Activated B cell treated with CpG ODN at 0.5 μM for 24 hours (primary cell): ENCODE results near the gene ADGRG6. TPM values are rescaled to one million over a fixed set of nuclear protein-coding genes. Genes with fewer than 3 reads are reported as not detected.

ENCODE experiments used
- ATAC-seq: fragments of 200-7000 bp; cut with Tn5 transposase; one replicate; pipeline ENCODE4 v1.10.0; 2021; ENCODE audit warnings: low read depth, mild to moderate bottlenecking, moderate library complexity
- CTCF ChIA-PET: fragments of 350-600 bp; sonication (Branson Sonifier 250); formaldehyde crosslinking; loops from one replicate; lab custom pipeline; 2021; ENCODE audit warnings: antibody characterized with exemption; lab: Charles Lee
- POLR2A ChIA-PET: fragments of 350-600 bp; sonication (Branson Sonifier 250); formaldehyde crosslinking; loops from one replicate; lab custom pipeline; 2021; ENCODE audit warnings: antibody characterized with exemption; lab: Charles Lee
- DNase-seq: peaks from one replicate; pipeline ENCODE4 v3.0.0; 2022
- H3K27ac Mint-ChIP-seq: one replicate; pipeline ENCODE4 v1.8.0; 2020; ENCODE audit warnings: mixed read lengths
- H3K27me3 Mint-ChIP-seq: one replicate; pipeline ENCODE4 v1.8.0; 2021; ENCODE audit warnings: mixed read lengths
- H3K36me3 Mint-ChIP-seq: one replicate; pipeline ENCODE4 v1.8.0; 2021; ENCODE audit warnings: low read depth, mixed read lengths
- H3K4me1 Mint-ChIP-seq: one replicate; pipeline ENCODE4 v1.8.0; 2021; ENCODE audit warnings: mixed read lengths
- H3K4me3 Mint-ChIP-seq: one replicate; pipeline ENCODE4 v1.8.0; 2020; ENCODE audit warnings: mild to moderate bottlenecking, mixed read lengths
- H3K9me3 Mint-ChIP-seq: one replicate; pipeline ENCODE4 v1.8.0; 2020; ENCODE audit warnings: mixed read lengths
- intact Hi-C: fragments of 100-400 bp; cut with micrococcal nuclease; formaldehyde crosslinking; loops from one replicate; pipeline ENCODE4 v1.15.1; 2024
- total RNA-seq: library from RNA; stranded (reverse); gene quantifications from 2 replicates; pipeline ENCODE4 v1.2.3, GENCODE V29; 2022
- TF ChIP-seq, protein P1 (sequence below): fragments of 200-600 bp; IDR thresholded peaks from one replicate; pipeline ENCODE4 v1.8.0; 2022; ENCODE audit warnings: antibody characterized with exemption, mild to moderate bottlenecking

The ADGRG6 gene
- total RNA-seq, 1 donor from 2014 or later: not detected

DNA sequence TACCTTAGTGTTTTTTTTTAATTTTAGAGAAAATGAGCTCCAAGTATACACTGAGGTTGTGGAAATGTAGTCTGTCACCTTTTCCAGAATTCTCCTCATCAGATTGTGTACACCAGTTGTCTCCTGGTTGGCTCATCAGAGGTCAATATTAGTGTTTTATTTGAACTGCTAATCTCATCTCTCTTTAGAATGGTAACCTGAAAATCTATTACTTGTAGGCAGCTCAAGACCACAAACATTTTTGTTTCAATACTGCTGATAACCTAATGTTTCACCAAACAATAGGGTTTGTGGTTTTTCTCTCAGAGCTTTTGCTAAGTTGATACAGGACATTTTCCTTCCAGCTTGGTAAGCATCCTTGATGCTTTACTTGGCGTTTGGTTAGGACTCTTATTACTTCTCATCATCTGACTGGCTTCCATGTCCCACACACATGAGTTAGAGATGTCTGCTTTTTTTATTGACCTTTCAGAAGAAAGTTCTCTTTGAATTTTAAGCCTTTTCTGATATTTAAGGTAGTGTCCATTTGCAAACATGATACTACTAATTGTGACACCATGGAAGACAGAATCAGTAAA is 15.1 kb downstream of the ADGRG6 start:
- ChIA-PET CTCF (no interaction called here), POLR2A (no interaction called here)
- H3K4me1 Mint-ChIP-seq: no peaks in the 10 kb centered on the region
- no peak overlapping the region for H3K27ac Mint-ChIP-seq
- H3K4me3 Mint-ChIP-seq: no peak overlapping the region
- TF ChIP-seq, protein P1, sequence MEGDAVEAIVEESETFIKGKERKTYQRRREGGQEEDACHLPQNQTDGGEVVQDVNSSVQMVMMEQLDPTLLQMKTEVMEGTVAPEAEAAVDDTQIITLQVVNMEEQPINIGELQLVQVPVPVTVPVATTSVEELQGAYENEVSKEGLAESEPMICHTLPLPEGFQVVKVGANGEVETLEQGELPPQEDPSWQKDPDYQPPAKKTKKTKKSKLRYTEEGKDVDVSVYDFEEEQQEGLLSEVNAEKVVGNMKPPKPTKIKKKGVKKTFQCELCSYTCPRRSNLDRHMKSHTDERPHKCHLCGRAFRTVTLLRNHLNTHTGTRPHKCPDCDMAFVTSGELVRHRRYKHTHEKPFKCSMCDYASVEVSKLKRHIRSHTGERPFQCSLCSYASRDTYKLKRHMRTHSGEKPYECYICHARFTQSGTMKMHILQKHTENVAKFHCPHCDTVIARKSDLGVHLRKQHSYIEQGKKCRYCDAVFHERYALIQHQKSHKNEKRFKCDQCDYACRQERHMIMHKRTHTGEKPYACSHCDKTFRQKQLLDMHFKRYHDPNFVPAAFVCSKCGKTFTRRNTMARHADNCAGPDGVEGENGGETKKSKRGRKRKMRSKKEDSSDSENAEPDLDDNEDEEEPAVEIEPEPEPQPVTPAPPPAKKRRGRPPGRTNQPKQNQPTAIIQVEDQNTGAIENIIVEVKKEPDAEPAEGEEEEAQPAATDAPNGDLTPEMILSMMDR: no peak
- H3K36me3 Mint-ChIP-seq: no peaks in the 10 kb centered on the region
- intact Hi-C loops: no loop called here
- H3K9me3 Mint-ChIP-seq: no peaks in the 10 kb centered on the region
- DNase-seq: no peak
- ATAC-seq: no peak
- no peaks in the 10 kb centered on the region for H3K27me3 Mint-ChIP-seq

DNA sequence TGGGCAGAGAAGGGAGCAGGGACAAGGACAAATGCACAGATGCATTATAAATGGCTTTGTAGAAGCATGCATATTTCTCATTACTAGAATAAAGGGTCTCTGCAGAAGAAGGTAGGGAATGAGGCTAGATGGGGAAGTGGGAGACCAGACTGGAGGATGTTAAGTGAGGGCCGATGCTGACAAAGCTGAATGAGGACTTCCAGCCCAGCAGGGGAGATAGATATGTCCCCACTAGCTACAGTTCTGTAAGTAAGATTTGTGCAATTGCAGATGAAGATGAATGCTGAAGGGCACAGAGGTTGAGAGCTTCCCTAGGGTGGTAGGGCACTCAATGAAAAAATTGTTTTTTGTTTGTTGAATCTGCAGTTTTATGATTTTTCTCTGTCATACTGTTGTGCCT is 16.9 kb downstream of the ADGRG6 start:
- H3K27me3 Mint-ChIP-seq: no peaks in the 10 kb centered on the region
- TF ChIP-seq, protein P1: no peak
- ATAC-seq (no peak), DNase-seq (no peak)
- POLR2A ChIA-PET: no interaction called here
- no peaks in the 10 kb centered on the region for H3K4me1 Mint-ChIP-seq
- H3K27ac Mint-ChIP-seq: no peak overlapping the region
- no peak overlapping the region for H3K4me3 Mint-ChIP-seq
- H3K9me3 Mint-ChIP-seq: no peaks in the 10 kb centered on the region
- CTCF ChIA-PET: no interaction called here
- intact Hi-C loops: no loop called here
- no peaks in the 10 kb centered on the region for H3K36me3 Mint-ChIP-seq

DNA sequence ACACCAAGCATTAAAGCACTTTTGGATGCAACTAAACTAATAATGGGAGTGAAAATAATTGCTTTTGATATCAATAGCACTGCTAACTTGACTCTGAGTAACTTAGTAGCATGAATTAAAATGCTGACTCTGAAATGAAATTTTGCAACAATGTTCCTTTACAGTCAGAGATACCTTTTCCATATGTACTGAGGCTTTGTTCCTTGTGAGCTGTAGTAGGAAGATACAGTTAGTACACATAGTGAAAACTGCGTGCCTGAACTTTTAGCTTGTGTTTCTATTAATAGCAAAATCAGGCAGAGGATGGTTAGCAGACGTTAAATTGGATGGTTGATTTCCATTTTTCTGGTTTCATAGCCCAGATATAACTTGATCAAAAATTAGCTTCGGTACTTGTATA is 18.6 kb downstream of the ADGRG6 start:
- TF ChIP-seq, protein P1: no peak
- no peaks in the 10 kb centered on the region for H3K9me3 Mint-ChIP-seq
- no peaks in the 10 kb centered on the region for H3K27me3 Mint-ChIP-seq
- intact Hi-C loops: no loop called here
- H3K4me1 Mint-ChIP-seq: no peaks in the 10 kb centered on the region
- H3K36me3 Mint-ChIP-seq: no peaks in the 10 kb centered on the region
- H3K4me3 Mint-ChIP-seq: no peak overlapping the region
- no peak overlapping the region for H3K27ac Mint-ChIP-seq
- ChIA-PET CTCF (no interaction called here), POLR2A (no interaction called here)
- no peak for DNase-seq
- ATAC-seq: no peak

DNA sequence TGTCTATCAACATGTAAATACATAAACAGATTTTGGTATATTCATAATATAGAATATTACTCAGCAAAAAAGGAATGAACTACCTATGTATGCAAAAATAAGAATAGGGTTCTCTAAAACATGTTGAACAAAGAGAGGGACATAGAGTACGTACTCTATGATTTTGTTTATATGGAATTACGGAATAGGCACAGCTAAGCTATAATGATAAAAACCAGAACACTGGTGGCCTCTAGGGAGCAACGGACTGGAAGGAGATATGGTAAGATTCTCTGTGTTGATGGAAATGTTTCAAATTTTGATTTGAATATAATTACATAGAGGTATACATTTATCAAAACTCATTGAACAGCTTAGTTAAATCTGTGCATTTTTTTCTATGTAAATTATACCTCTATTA is 19.6 kb downstream of the ADGRG6 start:
- no peaks in the 10 kb centered on the region for H3K4me1 Mint-ChIP-seq
- POLR2A ChIA-PET: no interaction called here
- no peaks in the 10 kb centered on the region for H3K27me3 Mint-ChIP-seq
- intact Hi-C loops: no loop called here
- H3K9me3 Mint-ChIP-seq: no peaks in the 10 kb centered on the region
- DNase-seq (no peak), ATAC-seq (no peak)
- H3K27ac Mint-ChIP-seq: no peak overlapping the region
- no peak overlapping the region for H3K4me3 Mint-ChIP-seq
- H3K36me3 Mint-ChIP-seq: no peaks in the 10 kb centered on the region
- TF ChIP-seq, protein P1: no peak
- CTCF ChIA-PET: no interaction called here

DNA sequence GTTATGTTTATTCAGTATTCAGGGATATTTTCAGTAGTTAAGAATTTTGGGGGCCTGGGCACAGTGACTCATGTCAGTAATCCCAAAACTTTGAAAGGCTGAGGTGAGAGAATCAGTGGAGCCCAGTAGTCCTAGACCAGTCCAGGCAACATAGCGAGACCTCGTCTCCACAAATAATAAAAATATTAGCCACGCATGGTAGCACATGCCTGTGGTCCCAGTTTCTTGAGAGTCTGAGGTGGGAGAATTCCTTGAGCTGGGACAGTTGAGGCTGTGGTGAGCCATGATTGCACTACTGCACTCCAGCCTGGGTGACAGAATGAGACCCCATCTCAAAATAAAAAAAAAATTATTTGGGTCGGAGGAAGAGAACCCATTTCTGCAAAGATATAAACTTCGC is 20.3 kb downstream of the ADGRG6 start:
- intact Hi-C loops: no loop called here
- Mint-ChIP-seq H3K4me3 (no peak overlapping the region), H3K36me3 (no peaks in the 10 kb centered on the region), H3K27ac (no peak overlapping the region), H3K4me1 (no peaks in the 10 kb centered on the region), H3K27me3 (no peaks in the 10 kb centered on the region), H3K9me3 (no peaks in the 10 kb centered on the region)
- ChIA-PET CTCF (no interaction called here), POLR2A (no interaction called here)
- ATAC-seq (no peak), DNase-seq (no peak)
- TF ChIP-seq, protein P1: no peak
